Stimulated activated naive CD4-positive, alpha-beta T cell (primary cell): ENCODE measurements around the gene SLC27A3.
"Not testable (repeated sequence)": the region's sequence is repeated elsewhere in the genome, so short reads cannot be mapped to it uniquely, and the experiment has no call there.

Experiments used
- DNase-seq, 6 experiments: peaks; one replicate each; lab custom pipeline; 2025; lab: John Stamatoyannopoulos, UW

Gene SLC27A3

GRCh38 chr1:153780551-153780950 lies 5.3 kb downstream of the SLC27A3 start:
- no peak for DNase-seq

- not testable (repeated sequence) for DNase-seq
These were observed 7.4 kb downstream of the SLC27A3 start for GRCh38 chr1:153782648-153783047.

GRCh38 chr1:153783233-153784190 lies 8.3 kb downstream of the SLC27A3 start:
- DNase-seq: peak; percentile 83 to 98 (median 88)

- no peak for DNase-seq
These were observed 11.0 kb downstream of the SLC27A3 start for GRCh38 chr1:153786038-153786790.

GRCh38 chr1:153789478-153790034 lies 14.3 kb downstream of the SLC27A3 start:
- peak in 2 of 6 experiments; percentile 3 to 13 for DNase-seq

GRCh38 chr1:153790313-153790965 lies 15.2 kb downstream of the SLC27A3 start:
- no peak for DNase-seq

- no peak for DNase-seq
These were observed 15.9 kb downstream of the SLC27A3 start for GRCh38 chr1:153790966-153791647.

GRCh38 chr1:153791648-153792253 lies 16.5 kb downstream of the SLC27A3 start:
- no peak for DNase-seq

- DNase-seq: no peak
These were observed 17.4 kb downstream of the SLC27A3 start for GRCh38 chr1:153792631-153793041.

- no peak for DNase-seq
These were observed 18.2 kb downstream of the SLC27A3 start for GRCh38 chr1:153793261-153793972.

GRCh38 chr1:153793973-153794615 lies 18.9 kb downstream of the SLC27A3 start:
- DNase-seq: no peak

- no peak for DNase-seq
These were observed 19.6 kb downstream of the SLC27A3 start for GRCh38 chr1:153794624-153795329.

GRCh38 chr1:153795330-153795837 lies 20.2 kb downstream of the SLC27A3 start:
- no peak for DNase-seq

GRCh38 chr1:153795934-153796785 lies 21.0 kb downstream of the SLC27A3 start:
- no peak for DNase-seq

GRCh38 chr1:153796786-153797659 lies 21.8 kb downstream of the SLC27A3 start:
- DNase-seq: peak; percentile 64 to 87 (median 74)

- DNase-seq: no peak
These were observed 23.2 kb downstream of the SLC27A3 start for GRCh38 chr1:153798468-153798780.

GRCh38 chr1:153799016-153799415 lies 23.8 kb downstream of the SLC27A3 start:
- DNase-seq: no peak
